AG04449 (cell line): ENCODE measurements around the gene MEFV.

Source experiments
- CTCF ChIA-PET: fragments of 350-600 bp; formaldehyde crosslinking; extraction: SDS; loops from one replicate; lab custom pipeline; 2021; ENCODE audit warnings: antibody characterized with exemption; lab: Yijun Ruan, JAX
- POLR2A ChIA-PET: fragments of 400-600, 350-600 bp; formaldehyde crosslinking; extraction: SDS; loops from one replicate; lab custom pipeline; 2020; ENCODE audit warnings: antibody characterized with exemption, inconsistent platforms; lab: Yijun Ruan, JAX
- DNase-seq: peaks from one replicate; pipeline ENCODE4 v3.0.0-alpha.2; 2010; ENCODE audit warnings: low read depth, low spot score
- H3K4me3 ChIP-seq: 2 replicates; pipeline ENCODE4 v1.5.1; 2011; ENCODE audit warnings: low read depth, mild to moderate bottlenecking, control low read depth, low read length
- TF ChIP-seq, protein P1 (sequence below): IDR thresholded peaks from one replicate; pipeline ENCODE4 v1.5.1; 2011; ENCODE audit warnings: mild to moderate bottlenecking, moderate library complexity, low read length, control low read depth, inconsistent platforms; ENCODE audit not compliant: insufficient read depth; ENCODE audit errors: missing control alignments

Gene MEFV

DNA sequence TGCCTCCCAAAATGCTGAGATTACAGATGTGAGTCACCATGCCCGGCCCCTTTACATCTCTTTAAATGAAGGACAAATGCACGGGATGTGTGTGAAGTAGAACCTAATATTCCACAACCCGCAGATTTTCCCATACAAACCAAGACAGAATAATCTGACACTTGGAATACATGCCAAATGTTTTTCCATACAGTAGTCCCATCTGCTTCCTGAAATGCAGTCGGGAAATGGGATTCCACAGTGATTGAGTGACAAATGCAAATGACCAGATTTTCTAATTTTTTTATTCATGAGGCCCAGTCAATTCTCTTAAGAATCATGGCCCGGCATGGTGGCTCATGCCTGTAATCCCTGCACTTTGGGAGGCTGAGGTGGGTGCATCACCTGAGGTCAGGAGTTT, 14.7 kb downstream of the MEFV start:
- TF ChIP-seq, protein P1, sequence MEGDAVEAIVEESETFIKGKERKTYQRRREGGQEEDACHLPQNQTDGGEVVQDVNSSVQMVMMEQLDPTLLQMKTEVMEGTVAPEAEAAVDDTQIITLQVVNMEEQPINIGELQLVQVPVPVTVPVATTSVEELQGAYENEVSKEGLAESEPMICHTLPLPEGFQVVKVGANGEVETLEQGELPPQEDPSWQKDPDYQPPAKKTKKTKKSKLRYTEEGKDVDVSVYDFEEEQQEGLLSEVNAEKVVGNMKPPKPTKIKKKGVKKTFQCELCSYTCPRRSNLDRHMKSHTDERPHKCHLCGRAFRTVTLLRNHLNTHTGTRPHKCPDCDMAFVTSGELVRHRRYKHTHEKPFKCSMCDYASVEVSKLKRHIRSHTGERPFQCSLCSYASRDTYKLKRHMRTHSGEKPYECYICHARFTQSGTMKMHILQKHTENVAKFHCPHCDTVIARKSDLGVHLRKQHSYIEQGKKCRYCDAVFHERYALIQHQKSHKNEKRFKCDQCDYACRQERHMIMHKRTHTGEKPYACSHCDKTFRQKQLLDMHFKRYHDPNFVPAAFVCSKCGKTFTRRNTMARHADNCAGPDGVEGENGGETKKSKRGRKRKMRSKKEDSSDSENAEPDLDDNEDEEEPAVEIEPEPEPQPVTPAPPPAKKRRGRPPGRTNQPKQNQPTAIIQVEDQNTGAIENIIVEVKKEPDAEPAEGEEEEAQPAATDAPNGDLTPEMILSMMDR, result no peak
- no peak for DNase-seq
- ChIA-PET CTCF (no interaction called here), POLR2A (no interaction called here)
- no peak overlapping the region for H3K4me3 ChIP-seq

DNA sequence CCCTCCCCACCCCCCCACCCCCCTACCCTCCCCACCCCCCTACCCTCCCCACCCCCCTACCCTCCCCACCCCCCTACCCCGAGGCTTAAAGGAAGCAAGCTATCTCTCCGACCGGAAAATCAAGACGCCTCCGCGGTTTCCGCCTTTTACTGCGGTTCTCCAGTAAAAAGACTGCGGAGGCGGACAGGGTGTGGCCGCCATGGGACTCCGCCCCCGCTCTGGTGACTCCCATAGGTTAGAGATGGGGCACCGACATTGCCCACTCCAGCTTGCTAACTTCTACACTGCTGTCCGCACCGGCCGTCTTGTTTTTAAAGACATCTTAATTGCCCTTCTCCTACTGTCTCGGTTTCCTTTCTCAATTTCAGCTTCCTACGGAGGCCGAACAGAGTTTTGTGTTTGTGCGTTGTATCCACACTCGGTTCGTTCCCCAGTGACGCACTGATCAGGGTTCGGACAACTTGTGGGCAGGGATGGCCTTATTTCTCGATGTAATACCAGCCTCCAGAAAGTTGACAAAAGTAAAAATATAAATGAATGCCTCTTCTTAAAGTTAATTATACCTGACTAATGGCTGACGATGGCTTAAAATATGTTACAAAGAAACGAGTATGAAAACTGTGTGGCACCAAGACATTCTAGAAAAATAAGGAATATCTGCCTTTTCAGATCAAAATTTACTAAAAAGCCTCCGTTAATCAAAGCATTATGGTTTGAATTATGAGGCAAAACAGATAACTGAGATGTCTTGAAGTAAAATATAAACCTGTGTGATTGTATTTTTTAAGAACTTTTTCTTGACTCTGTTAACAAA, 20.4 kb downstream of the MEFV start:
- H3K4me3 ChIP-seq, result no peak overlapping the region
- ChIA-PET POLR2A (interaction anchor here (0.6 kb wide), 1 partner anchor 54 kb away, joined by 3 read pairs; no protein-coding TSS in a partner anchor), CTCF (interaction anchor here (1.4 kb wide), 1 partner anchor 70 kb away, joined by 3 read pairs; no protein-coding TSS in a partner anchor)
- DNase-seq, result no peak
- TF ChIP-seq, protein P1, result no peak

DNA sequence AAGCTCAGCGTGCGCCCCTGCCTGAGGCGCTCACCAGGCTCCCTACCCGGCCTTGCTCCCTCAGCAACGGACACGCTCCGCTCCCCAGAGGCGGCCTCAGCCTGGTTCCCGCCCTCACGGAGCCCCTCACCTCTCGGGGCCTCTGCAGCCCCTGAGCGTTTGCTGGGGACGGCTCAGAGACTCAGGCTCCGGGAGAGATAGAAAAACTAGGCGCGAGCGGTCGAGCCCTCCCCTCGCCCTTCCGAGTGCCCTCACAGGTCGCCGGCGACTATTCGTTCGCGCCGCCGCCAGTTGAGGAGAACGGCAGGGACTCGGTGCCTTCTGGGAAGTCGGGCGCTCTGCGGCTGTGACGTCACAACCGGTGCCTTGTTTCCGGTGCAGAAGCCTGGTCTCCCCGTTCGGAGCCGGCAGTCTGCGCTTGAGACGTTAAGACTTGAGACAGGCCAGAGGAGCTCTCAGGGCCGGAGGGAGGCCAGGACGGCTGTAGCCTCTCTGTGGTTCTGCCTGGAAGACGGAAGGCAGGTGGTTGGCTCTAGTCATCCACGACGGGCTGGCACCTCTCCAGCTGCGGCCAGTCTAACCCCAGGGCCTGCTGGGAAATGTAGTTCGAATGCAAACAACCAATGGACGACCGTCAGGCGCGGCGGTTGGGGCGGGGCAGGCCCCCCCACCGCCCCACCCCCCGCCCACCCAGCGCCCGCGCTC, 21.4 kb downstream of the MEFV start, which contains the start of gene ZNF200:
Gene ZNF200 (minus strand): TSS at position 302 of the 705 bp plus-strand sequence. CDS start 1,403 bp downstream, outside the sequence.
- TF ChIP-seq, protein P1, result no peak
- POLR2A ChIA-PET, result interaction anchor here (0.6 kb wide), 1 partner anchor 53 kb away, joined by 3 read pairs; no protein-coding TSS in a partner anchor
- DNase-seq, result peak; percentile 47
- H3K4me3 ChIP-seq, result peak within 1 kb of the TSS; percentile 100
- CTCF ChIA-PET, result interaction anchor here (0.7 to 1.7 kb wide), 4 partner anchors 31 to 206 kb away, joined by 3 to 4 read pairs (median 4); no protein-coding TSS in a partner anchor

DNA sequence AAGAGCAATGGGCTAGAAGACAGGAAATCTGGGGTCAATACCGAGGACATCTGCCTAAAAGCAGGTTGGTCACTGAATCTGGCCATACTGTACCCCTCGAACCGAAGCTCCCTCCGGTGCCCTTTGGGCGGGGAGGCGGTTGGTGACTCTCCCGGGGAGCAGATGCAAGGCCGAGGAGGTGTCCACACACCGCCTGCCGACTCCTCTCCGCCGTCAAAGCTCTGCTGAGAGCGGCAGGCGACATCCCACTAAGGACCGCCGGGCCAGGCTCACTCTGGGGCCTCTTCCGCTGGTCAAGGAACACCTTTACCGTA, 21.9 kb downstream of the MEFV start:
- DNase-seq, result no peak
- TF ChIP-seq, protein P1, result no peak
- CTCF ChIA-PET, result interaction anchor here (0.7 to 1.7 kb wide), 4 partner anchors 32 to 205 kb away, joined by 3 to 4 read pairs (median 4); no protein-coding TSS in a partner anchor

DNA sequence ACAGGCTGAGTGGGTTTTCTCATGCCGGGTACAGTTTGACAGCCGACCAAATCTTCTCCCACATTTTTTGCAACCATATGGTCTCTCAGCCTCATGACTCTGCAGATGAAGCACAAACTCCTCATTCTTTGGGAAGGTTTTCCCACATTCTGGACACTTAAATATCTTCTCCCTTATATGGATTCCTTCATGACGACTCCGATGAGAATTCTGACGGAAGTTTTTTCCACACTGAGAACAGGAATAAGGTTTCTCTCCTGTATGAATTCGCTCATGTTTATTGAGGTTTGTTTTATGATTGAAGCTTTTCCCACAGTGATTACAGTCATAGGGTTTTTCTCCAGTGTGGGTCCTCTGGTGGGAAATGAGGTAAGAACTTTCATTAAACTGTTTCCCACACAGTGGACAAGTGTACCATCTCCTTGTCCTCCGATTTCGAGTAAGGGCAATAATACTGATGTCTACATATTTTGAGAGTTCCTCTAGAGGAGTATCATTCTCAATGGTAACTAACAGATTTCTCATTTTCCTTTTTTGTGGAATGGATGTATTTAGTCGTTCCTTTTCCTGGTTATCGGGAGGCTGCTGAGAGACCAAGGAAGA, 32.4 kb downstream of the MEFV start:
- POLR2A ChIA-PET, result no interaction called here
- CTCF ChIA-PET, result no interaction called here
- no peak for DNase-seq
- no peak overlapping the region for H3K4me3 ChIP-seq
- TF ChIP-seq, protein P1, result no peak

More for the DNA sequence above, 21.9 kb downstream of the MEFV start:
- POLR2A ChIA-PET, result no interaction called here
- H3K4me3 ChIP-seq, result peak overlapping the region; percentile 100
